GM10266 (cell line): ENCODE results near the gene TTC28.

Source experiments
- DNase-seq: peaks from one replicate; pipeline ENCODE4 v3.0.0; 2012; ENCODE audit errors: extremely low spot score
- CTCF ChIP-seq: IDR thresholded peaks from 2 replicates; pipeline ENCODE4 v1.5.1; 2012; ENCODE audit warnings: mild to moderate bottlenecking, low read depth; ENCODE audit not compliant: control insufficient read depth, insufficient read depth; ENCODE audit errors: missing control alignments

TTC28 gene

GRCh38 chr22:27993774-27994350 is 685.8 kb downstream of the TTC28 start:
- no peak for TF ChIP-seq CTCF

GRCh38 chr22:27993201-27993635 is 686.4 kb downstream of the TTC28 start:
- no peak for TF ChIP-seq CTCF

More at GRCh38 chr22:27993774-27994350, 685.8 kb downstream of the TTC28 start:
- DNase-seq, result no peak

GRCh38 chr22:27992294-27993165 is 687.1 kb downstream of the TTC28 start:
- DNase-seq, result no peak
- TF ChIP-seq CTCF, result no peak

More at GRCh38 chr22:27993201-27993635, 686.4 kb downstream of the TTC28 start:
- no peak for DNase-seq

GRCh38 chr22:27991586-27992293 is 687.9 kb downstream of the TTC28 start:
- TF ChIP-seq CTCF, result no peak
- DNase-seq, result no peak

- DNase-seq, result peak; percentile 72
- peak; percentile 47 for TF ChIP-seq CTCF
Measured at GRCh38 chr22:27990879-27991278, 688.8 kb downstream of the TTC28 start.

- TF ChIP-seq CTCF, result no peak
- DNase-seq, result no peak
Measured at GRCh38 chr22:27990451-27990840, 689.2 kb downstream of the TTC28 start.
